DND-41 (cell line): ENCODE data around the gene BACH2.

Source experiments
- CTCF ChIP-seq: IDR thresholded peaks from 2 replicates; pipeline ENCODE4 v1.5.1; 2012; ENCODE audit warnings: borderline replicate concordance, low read length, moderate library complexity, mild to moderate bottlenecking; ENCODE audit not compliant: poor library complexity, severe bottlenecking; ENCODE audit errors: extremely low read depth
- EZH2 ChIP-seq: IDR thresholded peaks from 3 replicates; pipeline ENCODE4 v1.6.1; 2012; ENCODE audit warnings: borderline replicate concordance, low read depth, mild to moderate bottlenecking, moderate library complexity, low read length, inconsistent platforms; ENCODE audit not compliant: severe bottlenecking

GRCh38 chr6:89895276-89895874 is 401.3 kb downstream of the BACH2 start:
- TF ChIP-seq CTCF (no peak), EZH2 (no peak)
